HUES64 (cell line): ENCODE measurements around the gene ERBB4.

Experiments
- H3K27ac ChIP-seq: 2 replicates; pipeline ENCODE4 v1.7.0; 2013; ENCODE audit warnings: low read depth, low read length, inconsistent platforms
- H3K27me3 ChIP-seq: 2 replicates; pipeline ENCODE4 v1.6.1; 2013; ENCODE audit warnings: mild to moderate bottlenecking, low read length; ENCODE audit not compliant: insufficient read depth
- H3K36me3 ChIP-seq: 2 replicates; pipeline ENCODE4 v1.6.1; 2013; ENCODE audit warnings: mild to moderate bottlenecking, low read length; ENCODE audit not compliant: insufficient read depth
- H3K4me1 ChIP-seq: 2 replicates; pipeline ENCODE4 v1.6.1; 2013; ENCODE audit warnings: mild to moderate bottlenecking, low read length, moderate library complexity; ENCODE audit not compliant: insufficient read depth
- H3K4me3 ChIP-seq: 2 replicates; pipeline ENCODE4 v1.5.1; 2013; ENCODE audit warnings: mild to moderate bottlenecking, low read length, moderate library complexity
- H3K9ac ChIP-seq: 2 replicates; pipeline ENCODE4 v1.6.1; 2013; ENCODE audit warnings: mild to moderate bottlenecking, low read depth, low read length
- H3K9me3 ChIP-seq: 2 replicates; pipeline ENCODE4 v1.6.1; 2013; ENCODE audit warnings: low read depth, low read length; ENCODE audit not compliant: insufficient read depth
- WGBS: fragments of 150-250, 120-280 bp; methylation state at CpG from one replicate; pipeline ENCODE4 v1.1.7; 2013; ENCODE audit warnings: missing lambda C conversion rate; 5-methylcytosine and 5-hydroxymethylcytosine counted together

Gene ERBB4

GRCh38 chr2:211823886-211824479 lies 714.6 kb downstream of the ERBB4 start:
- H3K4me3 ChIP-seq: no peak overlapping the region
- H3K4me1 ChIP-seq: no peaks in the 10 kb centered on the region
- no peaks in the 10 kb centered on the region for H3K36me3 ChIP-seq
- no peaks in the 10 kb centered on the region for H3K27me3 ChIP-seq
- H3K9me3 ChIP-seq: no peaks in the 10 kb centered on the region
- 89% methylated on average over 7 of the region's 7 CpGs for WGBS
- no peak overlapping the region for H3K9ac ChIP-seq
- no peak overlapping the region for H3K27ac ChIP-seq

- H3K4me3 ChIP-seq: no peak overlapping the region
- no peak overlapping the region for H3K27ac ChIP-seq
- H3K9me3 ChIP-seq: no peaks in the 10 kb centered on the region
- no peak overlapping the region for H3K9ac ChIP-seq
- H3K4me1 ChIP-seq: peaks cover 7% of the 10 kb centered on the region
- no peaks in the 10 kb centered on the region for H3K27me3 ChIP-seq
- H3K36me3 ChIP-seq: no peaks in the 10 kb centered on the region
- WGBS: 88% methylated on average over 2 of the region's 3 CpGs
These were observed 715.8 kb downstream of the ERBB4 start for GRCh38 chr2:211822686-211823335.

GRCh38 chr2:211816754-211817153 lies 721.8 kb downstream of the ERBB4 start:
- Histone ChIP-seq H3K27ac (no peak overlapping the region), H3K4me3 (no peak overlapping the region), H3K9me3 (no peaks in the 10 kb centered on the region), H3K27me3 (no peaks in the 10 kb centered on the region), H3K9ac (no peak overlapping the region), H3K36me3 (no peaks in the 10 kb centered on the region), H3K4me1 (peaks cover 7% of the 10 kb centered on the region)
- WGBS: 88% methylated on average over 1 of the region's 1 CpG

GRCh38 chr2:211812587-211812986 lies 726.0 kb downstream of the ERBB4 start:
- no peaks in the 10 kb centered on the region for H3K4me1 ChIP-seq
- no peaks in the 10 kb centered on the region for H3K27me3 ChIP-seq
- H3K9me3 ChIP-seq: no peaks in the 10 kb centered on the region
- H3K36me3 ChIP-seq: no peaks in the 10 kb centered on the region
- H3K9ac ChIP-seq: no peak overlapping the region
- 82% methylated on average over 4 of the region's 4 CpGs for WGBS
- H3K4me3 ChIP-seq: no peak overlapping the region
- H3K27ac ChIP-seq: no peak overlapping the region

- Histone ChIP-seq H3K27ac (no peak overlapping the region), H3K4me3 (no peak overlapping the region), H3K36me3 (no peaks in the 10 kb centered on the region), H3K27me3 (no peaks in the 10 kb centered on the region), H3K4me1 (no peaks in the 10 kb centered on the region), H3K9ac (no peak overlapping the region), H3K9me3 (no peaks in the 10 kb centered on the region)
- WGBS: 94% methylated on average over 4 of the region's 4 CpGs
These were observed 735.9 kb downstream of the ERBB4 start for GRCh38 chr2:211802666-211803065.

GRCh38 chr2:211800001-211800400 lies 738.6 kb downstream of the ERBB4 start:
- 100% methylated on average over 1 of the region's 1 CpG for WGBS
- H3K27ac ChIP-seq: no peak overlapping the region
- H3K4me3 ChIP-seq: no peak overlapping the region
- no peaks in the 10 kb centered on the region for H3K36me3 ChIP-seq
- no peaks in the 10 kb centered on the region for H3K4me1 ChIP-seq
- no peaks in the 10 kb centered on the region for H3K27me3 ChIP-seq
- no peaks in the 10 kb centered on the region for H3K9me3 ChIP-seq
- H3K9ac ChIP-seq: no peak overlapping the region

- 76% methylated on average over 1 of the region's 1 CpG for WGBS
- Histone ChIP-seq H3K36me3 (no peaks in the 10 kb centered on the region), H3K4me1 (no peaks in the 10 kb centered on the region), H3K9ac (no peak overlapping the region), H3K27me3 (no peaks in the 10 kb centered on the region), H3K27ac (no peak overlapping the region), H3K9me3 (no peaks in the 10 kb centered on the region), H3K4me3 (no peak overlapping the region)
These were observed 739.7 kb downstream of the ERBB4 start for GRCh38 chr2:211798868-211799267.

GRCh38 chr2:211793690-211794089 lies 744.9 kb downstream of the ERBB4 start:
- Histone ChIP-seq H3K27ac (no peak overlapping the region), H3K9me3 (no peaks in the 10 kb centered on the region), H3K4me1 (no peaks in the 10 kb centered on the region), H3K9ac (no peak overlapping the region), H3K36me3 (no peaks in the 10 kb centered on the region), H3K27me3 (no peaks in the 10 kb centered on the region), H3K4me3 (no peak overlapping the region)
- WGBS: 88% methylated on average over 5 of the region's 5 CpGs

- 100% methylated on average over 2 of the region's 4 CpGs for WGBS
- H3K4me1 ChIP-seq: no peaks in the 10 kb centered on the region
- H3K36me3 ChIP-seq: no peaks in the 10 kb centered on the region
- H3K4me3 ChIP-seq: no peak overlapping the region
- H3K9me3 ChIP-seq: no peaks in the 10 kb centered on the region
- no peaks in the 10 kb centered on the region for H3K27me3 ChIP-seq
- no peak overlapping the region for H3K9ac ChIP-seq
- H3K27ac ChIP-seq: no peak overlapping the region
These were observed 748.6 kb downstream of the ERBB4 start for GRCh38 chr2:211789982-211790381.

GRCh38 chr2:211766689-211767088 lies 771.9 kb downstream of the ERBB4 start:
- Histone ChIP-seq H3K27me3 (no peaks in the 10 kb centered on the region), H3K9ac (no peak overlapping the region), H3K4me3 (no peak overlapping the region), H3K27ac (no peak overlapping the region), H3K4me1 (peaks cover 4% of the 10 kb centered on the region; the same call in 1 of the 2 replicates), H3K36me3 (no peaks in the 10 kb centered on the region), H3K9me3 (peaks cover 3% of the 10 kb centered on the region; the same call in 1 of the 2 replicates)
- WGBS: 81% methylated on average over 4 of the region's 5 CpGs

- no peak overlapping the region for H3K27ac ChIP-seq
- 89% methylated on average over 3 of the region's 3 CpGs for WGBS
- no peaks in the 10 kb centered on the region for H3K36me3 ChIP-seq
- no peak overlapping the region for H3K4me3 ChIP-seq
- H3K4me1 ChIP-seq: peaks cover 4% of the 10 kb centered on the region; the same call in 1 of the 2 replicates
- no peaks in the 10 kb centered on the region for H3K27me3 ChIP-seq
- no peak overlapping the region for H3K9ac ChIP-seq
- no peaks in the 10 kb centered on the region for H3K9me3 ChIP-seq
These were observed 776.1 kb downstream of the ERBB4 start for GRCh38 chr2:211762479-211762878.
